HG03066 (cell line): ENCODE measurements around the gene COL5A3.

Experiments
- ATAC-seq: cut with Tn5 transposase; IDR thresholded peaks from one replicate; pipeline ENCODE4 v1.9.1; 2021; ENCODE audit warnings: low read depth; ENCODE audit not compliant: unreplicated experiment

Gene COL5A3

DNA sequence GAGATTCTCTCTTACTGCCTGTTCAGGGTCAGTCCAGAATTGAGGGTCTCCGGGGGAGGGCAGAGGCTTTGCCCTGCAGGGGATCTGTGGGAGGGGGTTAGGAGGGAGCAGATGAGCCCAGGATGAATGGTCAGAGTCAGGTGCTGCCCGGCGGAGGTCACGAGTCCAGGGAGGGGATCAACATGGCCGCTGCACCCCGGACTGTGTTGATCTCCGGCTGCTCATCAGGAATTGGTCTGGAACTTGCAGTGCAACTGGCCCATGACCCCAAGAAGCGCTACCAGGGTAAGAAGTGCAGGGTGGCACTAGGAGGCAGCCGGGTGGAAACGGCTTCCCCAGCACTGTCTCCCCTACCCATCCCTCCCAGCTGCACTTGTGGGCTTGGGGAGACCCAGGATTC is 3.0 kb upstream of the COL5A3 start, which contains the start of gene RDH8:
RDH8 (plus strand) TSS at position 168 of the 400 bp plus-strand sequence; CDS start at position 183, 15 bp downstream.
- ATAC-seq, result no peak

DNA sequence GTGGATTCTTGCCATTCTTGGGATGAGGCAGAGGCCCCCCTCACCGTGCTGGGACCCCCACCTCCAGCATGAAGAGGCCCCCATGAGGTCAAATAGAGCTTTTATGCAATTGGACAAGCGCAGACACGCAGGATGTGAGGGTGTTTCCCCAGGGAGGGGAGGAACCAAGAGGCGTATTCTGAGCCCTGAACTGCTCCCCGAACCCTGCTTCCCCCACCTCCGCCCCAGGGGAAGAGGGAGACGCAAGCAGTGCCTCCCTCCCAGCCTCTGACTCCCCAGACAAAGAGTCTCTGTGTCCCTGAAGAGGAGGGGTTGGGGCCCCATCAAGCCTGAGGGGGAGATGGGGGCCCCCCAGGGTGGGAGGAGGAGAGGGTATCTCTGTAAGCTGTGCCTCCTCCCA is 1.7 kb upstream of the COL5A3 start:
- no peak for ATAC-seq

DNA sequence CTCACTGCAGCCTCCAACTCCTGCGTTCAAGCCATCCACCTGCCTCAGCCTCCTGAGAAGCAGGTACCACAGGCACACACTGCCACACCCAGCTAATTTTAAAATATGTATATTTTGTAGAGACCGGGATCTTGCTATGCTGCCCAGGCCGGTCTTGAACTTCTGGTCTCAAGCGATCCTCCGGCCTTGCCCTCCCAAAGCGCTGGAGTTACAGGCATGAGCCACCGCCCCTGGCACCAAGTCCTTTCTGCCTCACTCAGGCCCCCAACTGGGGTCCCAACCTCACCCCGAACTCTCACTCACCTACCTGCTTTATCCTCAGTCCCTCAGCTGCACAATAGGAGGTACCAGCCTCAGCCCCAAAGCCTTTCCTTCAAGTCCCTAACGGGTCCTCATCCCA is 635 bp upstream of the COL5A3 start:
- no peak for ATAC-seq

DNA sequence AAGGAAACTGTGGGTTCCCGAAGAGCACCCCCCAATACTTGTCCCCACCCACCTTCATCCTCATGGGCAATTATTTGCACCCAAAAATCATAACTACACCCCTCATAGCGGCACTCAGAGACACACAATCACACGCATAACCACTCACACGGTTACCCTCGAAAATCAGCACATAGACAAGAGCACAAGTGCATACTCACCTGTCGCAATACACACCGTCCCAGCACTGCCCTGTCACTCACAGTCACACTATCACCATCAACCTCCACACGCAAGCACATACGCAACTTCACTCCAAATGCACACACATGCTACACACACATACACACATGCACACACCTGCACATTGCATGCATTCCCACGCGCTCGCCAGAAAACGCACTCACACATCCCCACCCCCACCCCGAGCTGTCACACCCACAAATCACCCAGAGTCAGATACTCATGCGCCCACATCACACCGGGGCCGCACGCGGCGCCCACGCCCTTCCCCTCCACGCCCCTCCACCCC is 535 bp downstream of the COL5A3 start:
- no peak for ATAC-seq

- ATAC-seq, result no peak
These were observed 2.0 kb downstream of the COL5A3 start for GRCh38 chr19:10008184-10008765.

DNA sequence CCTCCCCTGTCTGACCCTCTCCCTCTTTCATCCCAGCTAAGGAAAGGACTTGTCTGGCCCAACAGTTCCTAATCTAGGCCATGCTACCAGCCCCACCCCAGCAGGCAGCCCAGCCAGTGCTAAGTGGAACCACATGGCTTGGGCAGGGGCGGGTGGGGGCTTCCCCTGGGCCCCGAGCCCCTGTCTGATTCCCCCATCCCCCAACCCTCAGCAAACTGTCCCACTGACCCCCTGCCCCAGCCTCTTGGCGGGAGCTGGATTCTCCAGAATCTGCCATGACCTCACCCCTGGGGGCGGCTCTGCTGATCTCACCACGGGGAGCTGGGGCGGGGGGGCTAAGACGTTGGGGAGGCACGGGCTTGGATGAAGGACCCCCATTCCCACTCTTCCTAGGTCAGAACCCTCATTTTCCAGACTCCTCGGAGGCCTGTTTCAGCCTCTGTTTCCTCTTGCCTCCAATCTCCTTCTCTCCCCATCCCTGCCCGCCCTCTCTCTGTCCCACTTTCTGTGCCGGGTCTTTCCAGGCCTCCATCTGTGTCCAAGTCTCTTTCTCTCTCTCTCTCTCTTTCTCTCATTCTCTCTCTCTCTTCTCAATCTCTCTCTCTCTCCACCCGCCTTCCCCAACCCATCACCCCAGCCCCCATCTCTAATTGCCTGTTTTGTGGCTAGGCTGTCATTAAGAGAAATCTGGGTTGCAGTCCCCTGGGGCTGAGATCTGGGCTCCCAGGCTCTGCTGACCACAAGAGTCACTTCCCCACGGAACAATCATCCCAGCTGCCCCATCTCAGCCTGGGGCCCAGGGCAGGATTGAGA is 2.7 kb downstream of the COL5A3 start:
- ATAC-seq, result no peak

GRCh38 chr19:10006752-10007323 is 3.5 kb downstream of the COL5A3 start:
- ATAC-seq, result no peak

GRCh38 chr19:10006335-10006708 is 4.0 kb downstream of the COL5A3 start:
- ATAC-seq, result no peak

GRCh38 chr19:10005632-10006334 is 4.5 kb downstream of the COL5A3 start:
- no peak for ATAC-seq

GRCh38 chr19:10004617-10005016 is 5.7 kb downstream of the COL5A3 start:
- no peak for ATAC-seq

- ATAC-seq, result no peak
These were observed 7.0 kb downstream of the COL5A3 start for GRCh38 chr19:10003271-10003670.

GRCh38 chr19:10001899-10002298 is 8.4 kb downstream of the COL5A3 start:
- ATAC-seq, result no peak

DNA sequence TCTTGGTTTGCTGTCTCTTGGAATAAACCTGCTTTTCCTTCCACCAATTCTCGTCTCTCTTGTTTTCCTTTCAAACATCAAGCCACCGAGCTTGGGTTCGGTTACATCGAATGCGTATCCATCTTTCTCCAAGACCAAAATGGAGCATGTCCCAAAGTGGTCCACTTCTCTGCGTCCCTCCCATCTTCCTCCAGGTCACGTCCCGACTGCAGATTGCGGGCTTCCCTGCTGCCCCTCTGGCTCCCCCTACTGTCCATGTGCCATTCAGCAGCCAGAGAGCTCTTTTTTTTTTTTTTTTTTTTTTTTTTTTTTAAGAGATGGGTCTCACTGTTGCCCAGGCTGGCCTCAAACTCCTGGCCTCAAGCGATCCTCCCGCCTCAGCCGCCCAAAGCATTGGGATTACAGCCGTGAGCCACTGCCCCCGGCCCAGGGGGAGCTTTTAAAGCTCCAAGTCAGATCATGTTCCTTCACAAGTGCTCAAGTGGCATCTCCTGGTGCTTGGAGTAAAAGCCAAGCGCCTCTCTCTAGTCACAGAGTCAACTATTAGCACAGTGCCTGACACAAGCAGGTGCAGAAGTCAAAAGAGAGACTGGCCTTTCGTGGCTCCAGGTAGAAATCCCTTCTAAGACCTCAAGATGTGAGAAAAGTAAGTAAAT is 10.0 kb downstream of the COL5A3 start:
- ATAC-seq, result no peak

- no peak for ATAC-seq
These were observed 13.8 kb downstream of the COL5A3 start for GRCh38 chr19:9996541-9996940.

GRCh38 chr19:9995999-9996398 is 14.3 kb downstream of the COL5A3 start:
- no peak for ATAC-seq

DNA sequence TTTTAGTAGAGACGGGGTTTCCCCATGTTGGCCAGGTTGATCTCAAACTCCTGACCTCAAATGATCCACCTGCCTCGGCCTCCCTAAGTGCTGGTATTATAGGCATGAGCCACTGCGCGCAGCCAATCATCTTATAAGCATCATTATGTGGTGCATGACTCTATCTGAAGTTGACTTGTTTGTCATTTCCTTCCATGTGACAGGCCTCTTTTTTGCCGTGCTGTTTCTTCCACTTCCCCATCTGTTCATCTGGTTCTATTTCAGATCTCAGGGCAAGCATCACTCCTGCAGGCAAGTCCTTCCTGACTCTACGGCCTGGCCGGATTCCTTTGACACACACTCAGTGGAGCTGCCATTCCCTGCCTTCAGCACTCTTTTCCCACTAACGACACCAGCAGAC is 15.2 kb downstream of the COL5A3 start:
- no peak for ATAC-seq

GRCh38 chr19:9991425-9992191 is 18.7 kb downstream of the COL5A3 start:
- ATAC-seq, result no peak

GRCh38 chr19:9989504-9989903 is 20.8 kb downstream of the COL5A3 start:
- ATAC-seq, result no peak

DNA sequence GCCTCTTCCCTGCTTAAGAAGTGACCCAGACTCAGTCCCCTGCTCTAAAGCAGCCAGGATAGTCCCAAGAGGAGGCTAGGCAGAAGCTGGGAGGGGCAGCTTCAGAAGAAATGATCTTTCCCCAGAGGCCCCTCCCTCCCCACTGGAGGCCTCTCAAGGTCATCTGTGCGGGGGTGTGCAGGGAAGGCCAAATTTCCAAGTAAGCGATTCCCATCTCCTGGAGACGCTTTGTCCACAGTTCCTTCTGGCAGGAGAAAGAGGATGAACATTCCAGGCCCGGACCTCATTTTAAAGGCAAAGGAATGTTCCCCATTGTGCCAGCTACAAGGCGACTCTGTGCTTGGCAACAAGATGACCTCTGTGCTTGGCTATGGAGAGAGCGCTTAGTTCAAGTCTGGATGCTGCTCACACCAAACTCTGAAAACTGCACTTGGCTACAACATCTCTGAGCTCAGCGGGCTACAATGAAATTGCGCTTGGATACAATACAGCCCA is 23.5 kb downstream of the COL5A3 start:
- no peak for ATAC-seq
